Mesothelial cell of epicardium (in vitro differentiated cells): ENCODE data around the gene CTXN3. TPM values are rescaled to one million over a fixed set of nuclear protein-coding genes. Genes with fewer than 3 reads are reported as not detected.

ENCODE experiments used
- DNase-seq, 2 experiments: peaks; one replicate each; pipeline ENCODE4 v3.0.0; 2021; ENCODE audit warnings: low spot score in 2 of 2; ENCODE audit not compliant: unreplicated experiment in 2 of 2
- H3K27ac Mint-ChIP-seq: 2 replicates; pipeline ENCODE4 v1.8.0; 2021; ENCODE audit warnings: mixed read lengths
- H3K27me3 Mint-ChIP-seq: 2 replicates; pipeline ENCODE4 v1.8.0; 2021; ENCODE audit warnings: low read depth, mixed read lengths
- H3K36me3 Mint-ChIP-seq: 2 replicates; pipeline ENCODE4 v1.8.0; 2021; ENCODE audit warnings: mixed read lengths
- H3K4me1 Mint-ChIP-seq: 2 replicates; pipeline ENCODE4 v1.8.0; 2021; ENCODE audit warnings: mixed read lengths
- H3K4me3 Mint-ChIP-seq: 2 replicates; pipeline ENCODE4 v1.8.0; 2021; ENCODE audit warnings: mild to moderate bottlenecking, moderate library complexity, mixed read lengths
- H3K9me3 Mint-ChIP-seq: 2 replicates; pipeline ENCODE4 v1.8.0; 2021; ENCODE audit warnings: mixed read lengths
- total RNA-seq: library from RNA; stranded (reverse); gene quantifications from 3 replicates; pipeline ENCODE4 v1.2.1, GENCODE V29; 2021
- TF ChIP-seq, protein P1 (sequence below): fragments of 200-600 bp; sonication (generic); IDR thresholded peaks from one replicate; pipeline ENCODE4 v1.5.0; 2021; ENCODE audit warnings: antibody characterized with exemption; ENCODE audit not compliant: unreplicated experiment

The CTXN3 gene
- not detected in 3 replicates for total RNA-seq

DNA sequence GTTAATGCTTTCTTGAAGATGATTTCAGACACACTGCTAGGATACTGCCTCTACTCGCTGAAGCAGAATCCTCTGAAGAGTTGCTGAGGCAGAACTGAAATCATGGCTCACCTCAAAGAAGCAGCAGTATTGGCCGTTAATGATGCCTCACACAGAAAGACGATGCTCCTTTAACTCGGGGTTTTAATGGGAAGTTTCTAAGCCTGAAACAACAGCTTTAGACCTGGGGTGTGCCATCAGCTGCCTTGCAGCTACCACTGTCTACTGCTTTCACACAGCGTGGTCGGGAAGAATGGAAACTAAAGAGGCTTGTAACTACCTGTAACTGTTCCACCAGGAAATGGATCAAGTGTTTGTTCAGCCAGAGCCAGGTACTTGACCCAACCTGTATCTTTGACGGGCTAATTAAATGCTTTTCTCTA is at the start of gene CTXN3:
TSS of gene CTXN3 (plus strand) at position 65 of the 422 bp plus-strand sequence. CDS start 8,440 bp downstream, outside the sequence.
- Mint-ChIP-seq H3K4me1 (peaks cover 8% of the 10 kb centered on the region), H3K4me3 (no peak within 1 kb of the TSS), H3K27ac (no peak within 1 kb of the TSS), H3K36me3 (no peaks in the 10 kb centered on the region), H3K27me3 (peaks cover 18% of the 10 kb centered on the region), H3K9me3 (no peaks in the 10 kb centered on the region)
- TF ChIP-seq, protein P1, sequence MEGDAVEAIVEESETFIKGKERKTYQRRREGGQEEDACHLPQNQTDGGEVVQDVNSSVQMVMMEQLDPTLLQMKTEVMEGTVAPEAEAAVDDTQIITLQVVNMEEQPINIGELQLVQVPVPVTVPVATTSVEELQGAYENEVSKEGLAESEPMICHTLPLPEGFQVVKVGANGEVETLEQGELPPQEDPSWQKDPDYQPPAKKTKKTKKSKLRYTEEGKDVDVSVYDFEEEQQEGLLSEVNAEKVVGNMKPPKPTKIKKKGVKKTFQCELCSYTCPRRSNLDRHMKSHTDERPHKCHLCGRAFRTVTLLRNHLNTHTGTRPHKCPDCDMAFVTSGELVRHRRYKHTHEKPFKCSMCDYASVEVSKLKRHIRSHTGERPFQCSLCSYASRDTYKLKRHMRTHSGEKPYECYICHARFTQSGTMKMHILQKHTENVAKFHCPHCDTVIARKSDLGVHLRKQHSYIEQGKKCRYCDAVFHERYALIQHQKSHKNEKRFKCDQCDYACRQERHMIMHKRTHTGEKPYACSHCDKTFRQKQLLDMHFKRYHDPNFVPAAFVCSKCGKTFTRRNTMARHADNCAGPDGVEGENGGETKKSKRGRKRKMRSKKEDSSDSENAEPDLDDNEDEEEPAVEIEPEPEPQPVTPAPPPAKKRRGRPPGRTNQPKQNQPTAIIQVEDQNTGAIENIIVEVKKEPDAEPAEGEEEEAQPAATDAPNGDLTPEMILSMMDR, result no peak
- DNase-seq, result no peak

DNA sequence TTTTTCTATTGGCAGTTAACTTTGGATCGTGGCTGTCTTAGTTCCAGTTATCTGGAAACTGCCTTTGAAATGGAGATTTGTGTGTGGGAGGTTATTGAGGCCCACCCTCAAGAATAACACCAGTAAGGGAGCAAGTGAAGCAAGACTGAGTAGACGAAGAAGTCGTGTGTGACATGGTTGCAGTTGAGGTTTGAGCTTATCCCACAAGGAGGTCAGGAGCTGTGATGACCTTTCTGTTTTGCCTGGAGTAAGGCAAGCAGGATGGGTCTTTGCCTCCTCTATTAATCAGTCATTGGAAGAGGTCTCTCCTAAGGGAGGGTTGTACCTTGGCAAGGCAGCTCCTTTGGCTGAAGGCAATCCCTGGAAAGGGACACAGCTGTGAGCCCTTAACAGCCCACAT is 49.6 kb upstream of the CTXN3 start:
- no peaks in the 10 kb centered on the region for H3K36me3 Mint-ChIP-seq
- H3K9me3 Mint-ChIP-seq, result no peaks in the 10 kb centered on the region
- peaks cover 9% of the 10 kb centered on the region for H3K4me1 Mint-ChIP-seq
- TF ChIP-seq, protein P1, result no peak
- DNase-seq, result no peak
- no peak overlapping the region for H3K4me3 Mint-ChIP-seq
- H3K27me3 Mint-ChIP-seq, result no peaks in the 10 kb centered on the region
- no peak overlapping the region for H3K27ac Mint-ChIP-seq

DNA sequence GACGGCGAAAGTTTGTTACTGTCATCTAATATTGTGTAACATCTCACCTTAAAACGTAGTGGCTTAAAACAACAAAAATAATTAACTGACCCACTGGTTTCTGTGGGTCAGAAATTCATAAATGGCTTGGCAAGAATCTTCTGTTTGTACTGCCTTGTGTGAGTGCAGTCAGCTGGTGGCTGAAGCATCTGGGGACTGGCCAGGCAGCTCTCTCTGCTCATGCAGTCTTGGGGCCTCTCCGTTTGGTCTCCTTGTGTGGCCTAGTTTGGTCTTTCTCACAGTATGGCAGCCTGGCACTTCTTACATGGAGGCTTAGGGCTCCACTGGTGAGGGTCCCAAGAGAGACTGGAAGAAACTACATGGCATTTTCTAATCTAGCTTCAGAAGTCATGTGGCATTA is 49.0 kb upstream of the CTXN3 start:
- no peak overlapping the region for H3K27ac Mint-ChIP-seq

DNA sequence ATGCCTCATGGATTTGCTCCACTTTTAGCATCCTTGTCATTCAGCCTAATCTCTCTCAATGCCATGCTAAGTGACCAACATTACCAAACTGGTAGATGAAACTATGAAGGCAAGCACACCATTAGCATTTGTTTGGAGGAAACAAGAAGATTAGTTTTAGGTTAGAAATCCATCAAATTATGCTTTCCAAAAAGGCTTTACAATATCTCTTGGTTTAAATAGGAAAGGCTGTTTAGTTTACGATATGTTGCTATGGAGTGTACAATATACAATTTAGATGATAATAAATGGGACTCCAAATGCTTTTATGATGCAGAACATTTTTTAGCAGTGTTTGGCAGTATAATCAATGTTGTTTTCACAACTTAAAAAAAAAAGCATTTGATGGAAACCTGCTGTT is 47.8 kb upstream of the CTXN3 start:
- no peak overlapping the region for H3K4me3 Mint-ChIP-seq

More for the DNA sequence above, 49.0 kb upstream of the CTXN3 start:
- Mint-ChIP-seq H3K27me3 (no peaks in the 10 kb centered on the region), H3K36me3 (no peaks in the 10 kb centered on the region), H3K9me3 (no peaks in the 10 kb centered on the region), H3K4me3 (no peak overlapping the region), H3K4me1 (peaks cover 9% of the 10 kb centered on the region)
- TF ChIP-seq, protein P1, result no peak
- DNase-seq, result no peak

DNA sequence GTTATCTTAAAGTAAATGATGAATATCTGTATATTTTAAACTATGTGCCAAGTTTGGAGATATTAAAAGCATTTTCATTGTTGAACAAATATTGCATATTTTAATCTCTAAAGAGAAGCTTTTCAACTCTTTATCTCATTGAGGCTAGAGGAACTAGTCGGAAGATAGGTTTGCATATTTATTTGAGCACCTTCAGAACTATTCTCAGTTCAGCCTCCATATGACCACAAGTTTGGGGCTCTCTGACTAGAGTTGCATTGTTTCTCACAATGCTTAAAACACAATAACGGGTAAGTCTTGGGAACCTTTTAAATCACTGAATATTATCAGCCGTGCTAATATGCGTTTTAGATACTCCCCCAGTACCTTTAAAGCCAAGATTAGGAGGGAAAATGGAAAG is 47.3 kb upstream of the CTXN3 start:
- no peak for DNase-seq
- H3K4me3 Mint-ChIP-seq, result no peak overlapping the region
- H3K9me3 Mint-ChIP-seq, result no peaks in the 10 kb centered on the region
- peaks cover 2% of the 10 kb centered on the region for H3K4me1 Mint-ChIP-seq
- no peaks in the 10 kb centered on the region for H3K27me3 Mint-ChIP-seq
- no peaks in the 10 kb centered on the region for H3K36me3 Mint-ChIP-seq
- TF ChIP-seq, protein P1, result no peak
- no peak overlapping the region for H3K27ac Mint-ChIP-seq

More for the DNA sequence above, 47.8 kb upstream of the CTXN3 start:
- Mint-ChIP-seq H3K27me3 (no peaks in the 10 kb centered on the region), H3K9me3 (no peaks in the 10 kb centered on the region), H3K36me3 (no peaks in the 10 kb centered on the region), H3K27ac (no peak overlapping the region), H3K4me1 (peaks cover 7% of the 10 kb centered on the region)
- TF ChIP-seq, protein P1, result no peak
- no peak for DNase-seq

DNA sequence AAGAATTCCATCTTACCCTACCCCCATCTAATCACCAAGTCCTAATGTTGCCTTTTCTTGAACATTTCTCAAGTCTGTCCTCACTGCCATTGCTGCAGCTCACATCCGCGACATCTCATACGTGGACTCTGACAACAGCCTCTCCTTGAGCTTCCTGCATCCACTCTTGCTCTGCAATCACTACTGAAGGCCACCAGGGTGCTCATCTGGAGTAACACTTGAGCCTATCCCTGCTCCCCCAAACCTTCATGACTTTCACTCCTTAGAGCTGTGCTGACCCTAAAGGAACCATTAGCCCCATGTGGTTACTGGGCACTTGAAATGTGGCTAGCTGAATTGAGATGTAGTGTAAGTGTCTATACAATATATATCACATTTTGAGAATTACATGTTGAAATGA is 46.4 kb upstream of the CTXN3 start:
- no peak overlapping the region for H3K27ac Mint-ChIP-seq
- no peaks in the 10 kb centered on the region for H3K9me3 Mint-ChIP-seq
- H3K27me3 Mint-ChIP-seq, result no peaks in the 10 kb centered on the region
- H3K36me3 Mint-ChIP-seq, result no peaks in the 10 kb centered on the region
- TF ChIP-seq, protein P1, result no peak
- H3K4me3 Mint-ChIP-seq, result no peak overlapping the region
- H3K4me1 Mint-ChIP-seq, result peaks cover 2% of the 10 kb centered on the region
- no peak for DNase-seq
